HEK293 (cell line): ENCODE data around the gene MON2.
A peak's percentile ranks its signal among the peaks of the same experiment; 100 is the strongest.

Source experiments
- CTCF ChIA-PET: fragments of 350-600 bp; formaldehyde crosslinking; extraction: SDS; loops from one replicate; lab custom pipeline; 2021; ENCODE audit warnings: antibody characterized with exemption; lab: Yijun Ruan, JAX
- POLR2A ChIA-PET: fragments of 300-600 bp; formaldehyde crosslinking; extraction: SDS; loops from one replicate; lab custom pipeline; 2020; ENCODE audit warnings: antibody characterized with exemption, inconsistent platforms; lab: Yijun Ruan, JAX
- H3K27ac ChIP-seq: fragments of 200-500 bp; sonication (Bioruptor generic); 2 replicates; pipeline ENCODE4 v1.5.1; 2014; ENCODE audit warnings: low read depth, low read length, control low read depth, inconsistent platforms; ENCODE audit errors: extremely low read depth
- H3K36me3 ChIP-seq, 2 experiments: fragments of 200-500 bp in 1 of 2; sonication (Bioruptor generic) in 1 of 2; 1 replicate in 1 of 2; 2 replicates in 1 of 2; pipeline ENCODE4 v1.5.1; 2014 to 2017; ENCODE audit warnings: inconsistent platforms in 2 of 2, low read length in 2 of 2; ENCODE audit not compliant: control insufficient read depth in 2 of 2, insufficient read depth in 1 of 2
- H3K4me1 ChIP-seq: fragments of 200-500 bp; sonication (Bioruptor generic); 2 replicates; pipeline ENCODE4 v1.5.1; 2014; ENCODE audit warnings: mild to moderate bottlenecking, low read length, inconsistent platforms; ENCODE audit not compliant: control insufficient read depth, insufficient read depth
- H3K4me3 ChIP-seq: 2 replicates; pipeline ENCODE4 v1.5.1; 2011; ENCODE audit warnings: low read depth, mild to moderate bottlenecking, control low read depth, low read length, moderate library complexity
- H3K9me3 ChIP-seq: fragments of 200-500 bp; sonication (Bioruptor generic); 2 replicates; pipeline ENCODE4 v1.5.1; 2014; ENCODE audit warnings: low read depth, low read length, inconsistent platforms; ENCODE audit not compliant: control insufficient read depth, insufficient read depth
- PRDM10 ChIP-seq: fragments of 450-650 bp; formaldehyde crosslinking; IDR thresholded peaks from 2 replicates; pipeline ENCODE4 v1.5.1; 2016; ENCODE audit warnings: missing biosample characterization, missing genetic modification characterization
- RBAK ChIP-seq: fragments of 450-650 bp; formaldehyde crosslinking; IDR thresholded peaks from 2 replicates; pipeline ENCODE4 v1.5.1; 2016; ENCODE audit warnings: missing biosample characterization, missing genetic modification characterization
- SETDB1 ChIP-seq: IDR thresholded peaks from one replicate; pipeline ENCODE4 v1.6.1; 2017; ENCODE audit warnings: mild to moderate bottlenecking, low read length, moderate library complexity, mixed read lengths; ENCODE audit not compliant: insufficient read length
- ZBTB21 ChIP-seq: fragments of 450-650 bp; formaldehyde crosslinking; IDR thresholded peaks from 2 replicates; pipeline ENCODE4 v1.5.1; 2017; ENCODE audit warnings: missing biosample characterization, missing genetic modification characterization
- ZBTB44 ChIP-seq: fragments of 450-650 bp; IDR thresholded peaks from 2 replicates; pipeline ENCODE4 v1.5.1; 2018; ENCODE audit warnings: missing biosample characterization, mild to moderate bottlenecking, missing genetic modification characterization
- ZEB2 ChIP-seq: fragments of 450-650 bp; formaldehyde crosslinking; IDR thresholded peaks from 2 replicates; pipeline ENCODE4 v1.5.1; 2016; ENCODE audit warnings: missing biosample characterization, missing genetic modification characterization
- ZFP41 ChIP-seq: fragments of 450-650 bp; formaldehyde crosslinking; IDR thresholded peaks from 2 replicates; pipeline ENCODE4 v1.5.1; 2016; ENCODE audit warnings: missing biosample characterization, missing genetic modification characterization, borderline replicate concordance
- ZNF121 ChIP-seq: fragments of 450-650 bp; formaldehyde crosslinking; IDR thresholded peaks from 2 replicates; pipeline ENCODE4 v1.5.1; 2016; ENCODE audit warnings: missing biosample characterization, missing genetic modification characterization
- ZNF221 ChIP-seq: fragments of 450-650 bp; formaldehyde crosslinking; IDR thresholded peaks from 2 replicates; pipeline ENCODE4 v1.5.1; 2017; ENCODE audit warnings: missing biosample characterization, missing genetic modification characterization, borderline replicate concordance
- ZNF223 ChIP-seq: fragments of 450-650 bp; formaldehyde crosslinking; IDR thresholded peaks from 2 replicates; pipeline ENCODE4 v1.5.1; 2016; ENCODE audit warnings: missing biosample characterization, missing genetic modification characterization
- ZNF274 ChIP-seq, 2 experiments: fragments of 200-500 bp in 1 of 2; fragments of 450-650 bp in 1 of 2; sonication (Bioruptor generic) in 1 of 2; formaldehyde crosslinking in 1 of 2; IDR thresholded peaks; 2 replicates each; pipeline versions ENCODE4 v1.5.1 to v1.6.1; 2014 to 2016; ENCODE audit warnings: borderline replicate concordance in 1 of 2, inconsistent platforms in 1 of 2, low read length in 1 of 2, missing biosample characterization in 1 of 2, missing genetic modification characterization in 1 of 2
- ZNF354C ChIP-seq: fragments of 450-650 bp; formaldehyde crosslinking; IDR thresholded peaks from 2 replicates; pipeline ENCODE4 v1.5.1; 2016; ENCODE audit warnings: missing biosample characterization, missing genetic modification characterization, low read depth, borderline replicate concordance
- ZNF366 ChIP-seq: fragments of 450-650 bp; formaldehyde crosslinking; conservative IDR thresholded peaks from 2 replicates; pipeline ENCODE4 v1.5.1; 2016; ENCODE audit warnings: missing biosample characterization, missing genetic modification characterization
- ZNF37A ChIP-seq: fragments of 450-650 bp; IDR thresholded peaks from 2 replicates; pipeline ENCODE4 v1.5.1; 2018; ENCODE audit warnings: missing biosample characterization, missing genetic modification characterization
- ZNF423 ChIP-seq: fragments of 450-650 bp; formaldehyde crosslinking; IDR thresholded peaks from 2 replicates; pipeline ENCODE4 v1.5.1; 2016; ENCODE audit warnings: missing biosample characterization, missing genetic modification characterization
- ZNF555 ChIP-seq: fragments of 450-650 bp; formaldehyde crosslinking; conservative IDR thresholded peaks from 2 replicates; pipeline ENCODE4 v1.5.1; 2017; ENCODE audit warnings: missing biosample characterization, mild to moderate bottlenecking, missing genetic modification characterization, inconsistent platforms
- ZXDB ChIP-seq: fragments of 450-650 bp; formaldehyde crosslinking; IDR thresholded peaks from 2 replicates; pipeline ENCODE4 v1.5.1; 2016; ENCODE audit warnings: missing biosample characterization, missing genetic modification characterization
- TF ChIP-seq, protein P1 (sequence below): fragments of 450-650 bp; formaldehyde crosslinking; IDR thresholded peaks from 2 replicates; pipeline ENCODE4 v1.5.1; 2016; ENCODE audit warnings: missing biosample characterization, missing genetic modification characterization
- TF ChIP-seq, protein P2 (sequence below): fragments of 450-650 bp; formaldehyde crosslinking; IDR thresholded peaks from 2 replicates; pipeline ENCODE4 v1.5.1; 2016; ENCODE audit warnings: missing biosample characterization, missing genetic modification characterization
- TF ChIP-seq, protein P3 (sequence below): fragments of 450-650 bp; formaldehyde crosslinking; IDR thresholded peaks from 2 replicates; pipeline ENCODE4 v1.5.1; 2017; ENCODE audit warnings: missing biosample characterization, missing genetic modification characterization

MON2 gene

DNA sequence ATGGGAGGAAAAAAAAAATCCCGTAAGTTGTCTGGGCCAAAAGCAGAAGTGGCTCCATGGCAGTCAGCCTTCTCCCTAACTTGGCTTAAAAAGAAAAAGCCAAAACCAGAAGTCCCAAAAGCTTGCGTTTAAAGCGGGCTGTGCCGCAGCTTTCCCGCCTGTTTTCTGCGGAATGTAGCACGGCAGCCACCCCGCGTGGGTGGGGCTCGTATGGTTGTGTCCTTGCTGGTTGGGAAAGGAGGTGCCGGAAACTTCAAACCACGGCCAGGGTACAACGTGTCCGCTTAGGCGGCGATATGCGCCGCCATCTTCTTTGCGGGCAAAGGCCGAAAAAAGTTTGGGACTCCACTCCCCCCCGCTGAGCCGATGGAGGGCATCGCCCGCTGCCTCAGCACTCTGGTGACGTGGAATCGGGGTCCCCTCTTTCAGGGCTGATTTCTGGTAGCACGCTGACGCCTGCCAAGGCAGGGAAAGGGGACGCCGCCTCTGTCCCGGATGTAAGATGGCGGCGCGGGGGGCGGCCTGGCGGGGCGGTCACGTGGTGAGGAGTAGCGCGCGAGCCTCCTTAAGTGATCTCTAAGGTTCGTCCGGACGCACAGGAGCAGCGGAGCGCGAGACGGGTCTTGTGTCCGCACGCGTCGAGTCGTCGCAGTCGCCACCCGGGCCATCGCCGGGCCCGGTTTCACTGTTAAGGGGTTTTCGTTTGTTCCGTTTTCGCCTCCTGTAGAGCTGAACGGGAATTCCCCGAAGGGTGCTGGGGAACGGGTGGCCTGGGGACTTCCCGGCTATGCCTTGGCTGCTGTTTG, 135.8 kb downstream of the MON2 start (continued):
- TF ChIP-seq ZBTB44 (tag by site-specific recombination) (peak; percentile 9; the same call in 1 of the 2 replicates), ZEB2 (tag by site-specific recombination) (peak; percentile 93), RBAK (tag by site-specific recombination) (no peak)

DNA sequence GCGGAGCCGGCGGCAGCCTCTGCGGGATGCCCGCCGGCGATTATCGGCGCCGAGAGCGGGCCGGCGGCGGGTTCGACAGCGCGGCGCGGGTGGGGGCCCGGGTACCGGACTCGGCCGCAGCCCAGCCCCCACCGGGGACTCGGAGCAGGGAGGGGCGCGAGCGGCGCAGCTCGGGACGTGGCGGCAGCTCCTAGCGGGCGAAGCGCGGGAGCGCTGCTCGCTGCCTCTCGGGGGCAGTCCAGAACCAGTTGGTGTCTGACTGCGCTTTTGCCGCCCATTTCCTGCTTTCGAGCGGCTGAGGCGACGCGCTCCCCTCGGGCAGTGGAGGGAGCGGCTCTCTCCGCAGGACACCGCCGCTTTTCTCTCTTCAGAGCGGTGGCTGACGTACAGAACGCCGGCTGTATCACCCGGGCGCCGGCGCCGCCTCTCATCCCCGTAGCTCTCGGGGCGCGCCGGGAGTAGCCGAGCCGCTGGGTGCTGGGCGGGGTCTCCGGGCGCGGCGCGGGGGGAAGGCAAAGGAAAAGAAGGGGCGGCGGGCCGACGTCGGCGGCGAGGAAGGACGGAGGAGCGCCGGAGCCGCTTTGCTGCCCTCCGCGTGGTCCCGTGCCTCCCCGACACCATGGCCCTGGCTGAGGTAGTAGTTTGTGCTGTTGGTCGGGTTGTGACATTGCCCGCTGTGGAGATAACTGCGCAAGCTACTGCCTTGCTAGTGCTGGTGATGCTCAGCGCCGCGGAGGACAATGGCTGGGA, 136.6 kb downstream of the MON2 start:
- Histone ChIP-seq H3K4me1 (peaks cover 3% of the 10 kb centered on the region; the same call in 1 of the 2 replicates), H3K27ac (peak overlapping the region; percentile 92), H3K4me3 (peak overlapping the region; percentile 84), H3K9me3 (no peaks in the 10 kb centered on the region), H3K36me3 (no peaks in the 10 kb centered on the region)
- ChIA-PET CTCF (interaction anchor here (0.6 to 2.0 kb wide), 7 partner anchors 19 to 466 kb away, joined by 3 to 9 read pairs (median 3); no protein-coding TSS in a partner anchor), POLR2A (interaction anchor here (0.7 to 1.7 kb wide), 8 partner anchors 12 to 200 kb away, joined by 3 to 7 read pairs (median 4); partner anchors contain the start of gene MON2)
- no peak for TF ChIP-seq ZNF37A (tag by site-specific recombination)
- no peak for TF ChIP-seq ZEB2 (tag by site-specific recombination)
- TF ChIP-seq, protein P1, sequence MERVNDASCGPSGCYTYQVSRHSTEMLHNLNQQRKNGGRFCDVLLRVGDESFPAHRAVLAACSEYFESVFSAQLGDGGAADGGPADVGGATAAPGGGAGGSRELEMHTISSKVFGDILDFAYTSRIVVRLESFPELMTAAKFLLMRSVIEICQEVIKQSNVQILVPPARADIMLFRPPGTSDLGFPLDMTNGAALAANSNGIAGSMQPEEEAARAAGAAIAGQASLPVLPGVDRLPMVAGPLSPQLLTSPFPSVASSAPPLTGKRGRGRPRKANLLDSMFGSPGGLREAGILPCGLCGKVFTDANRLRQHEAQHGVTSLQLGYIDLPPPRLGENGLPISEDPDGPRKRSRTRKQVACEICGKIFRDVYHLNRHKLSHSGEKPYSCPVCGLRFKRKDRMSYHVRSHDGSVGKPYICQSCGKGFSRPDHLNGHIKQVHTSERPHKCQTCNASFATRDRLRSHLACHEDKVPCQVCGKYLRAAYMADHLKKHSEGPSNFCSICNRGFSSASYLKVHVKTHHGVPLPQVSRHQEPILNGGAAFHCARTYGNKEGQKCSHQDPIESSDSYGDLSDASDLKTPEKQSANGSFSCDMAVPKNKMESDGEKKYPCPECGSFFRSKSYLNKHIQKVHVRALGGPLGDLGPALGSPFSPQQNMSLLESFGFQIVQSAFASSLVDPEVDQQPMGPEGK (tag by site-specific recombination), result peak; percentile 54
- TF ChIP-seq ZNF121, result no peak
- TF ChIP-seq ZBTB21 (tag by site-specific recombination), result no peak
- TF ChIP-seq ZXDB (tag by site-specific recombination), result peak; percentile 43
- peak; percentile 58 for TF ChIP-seq ZNF423 (tag by site-specific recombination)
- TF ChIP-seq, protein P2, sequence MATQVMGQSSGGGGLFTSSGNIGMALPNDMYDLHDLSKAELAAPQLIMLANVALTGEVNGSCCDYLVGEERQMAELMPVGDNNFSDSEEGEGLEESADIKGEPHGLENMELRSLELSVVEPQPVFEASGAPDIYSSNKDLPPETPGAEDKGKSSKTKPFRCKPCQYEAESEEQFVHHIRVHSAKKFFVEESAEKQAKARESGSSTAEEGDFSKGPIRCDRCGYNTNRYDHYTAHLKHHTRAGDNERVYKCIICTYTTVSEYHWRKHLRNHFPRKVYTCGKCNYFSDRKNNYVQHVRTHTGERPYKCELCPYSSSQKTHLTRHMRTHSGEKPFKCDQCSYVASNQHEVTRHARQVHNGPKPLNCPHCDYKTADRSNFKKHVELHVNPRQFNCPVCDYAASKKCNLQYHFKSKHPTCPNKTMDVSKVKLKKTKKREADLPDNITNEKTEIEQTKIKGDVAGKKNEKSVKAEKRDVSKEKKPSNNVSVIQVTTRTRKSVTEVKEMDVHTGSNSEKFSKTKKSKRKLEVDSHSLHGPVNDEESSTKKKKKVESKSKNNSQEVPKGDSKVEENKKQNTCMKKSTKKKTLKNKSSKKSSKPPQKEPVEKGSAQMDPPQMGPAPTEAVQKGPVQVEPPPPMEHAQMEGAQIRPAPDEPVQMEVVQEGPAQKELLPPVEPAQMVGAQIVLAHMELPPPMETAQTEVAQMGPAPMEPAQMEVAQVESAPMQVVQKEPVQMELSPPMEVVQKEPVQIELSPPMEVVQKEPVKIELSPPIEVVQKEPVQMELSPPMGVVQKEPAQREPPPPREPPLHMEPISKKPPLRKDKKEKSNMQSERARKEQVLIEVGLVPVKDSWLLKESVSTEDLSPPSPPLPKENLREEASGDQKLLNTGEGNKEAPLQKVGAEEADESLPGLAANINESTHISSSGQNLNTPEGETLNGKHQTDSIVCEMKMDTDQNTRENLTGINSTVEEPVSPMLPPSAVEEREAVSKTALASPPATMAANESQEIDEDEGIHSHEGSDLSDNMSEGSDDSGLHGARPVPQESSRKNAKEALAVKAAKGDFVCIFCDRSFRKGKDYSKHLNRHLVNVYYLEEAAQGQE (tag by site-specific recombination), result no peak
- TF ChIP-seq SETDB1, result no peak
- no peak for TF ChIP-seq ZFP41 (tag by site-specific recombination)
- TF ChIP-seq ZNF366 (tag by site-specific recombination), result peak; percentile 32; the same call in 1 of the 2 replicates
- no peak for TF ChIP-seq ZNF354C (tag by site-specific recombination)
- no peak for TF ChIP-seq RBAK (tag by site-specific recombination)
- TF ChIP-seq ZNF223 (tag by site-specific recombination), result no peak
- TF ChIP-seq, protein P3, sequence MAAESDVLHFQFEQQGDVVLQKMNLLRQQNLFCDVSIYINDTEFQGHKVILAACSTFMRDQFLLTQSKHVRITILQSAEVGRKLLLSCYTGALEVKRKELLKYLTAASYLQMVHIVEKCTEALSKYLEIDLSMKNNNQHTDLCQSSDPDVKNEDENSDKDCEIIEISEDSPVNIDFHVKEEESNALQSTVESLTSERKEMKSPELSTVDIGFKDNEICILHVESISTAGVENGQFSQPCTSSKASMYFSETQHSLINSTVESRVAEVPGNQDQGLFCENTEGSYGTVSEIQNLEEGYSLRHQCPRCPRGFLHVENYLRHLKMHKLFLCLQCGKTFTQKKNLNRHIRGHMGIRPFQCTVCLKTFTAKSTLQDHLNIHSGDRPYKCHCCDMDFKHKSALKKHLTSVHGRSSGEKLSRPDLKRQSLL (tag by site-specific recombination), result 0 out of 2 replicates have a peak, but pooled peaks have one; percentile 37
- no peak for TF ChIP-seq ZNF555 (tag by site-specific recombination)
- TF ChIP-seq ZNF274 (IDR thresholded peaks at IDR 0.05; ENCODE audit: low read length), result no peak
- no peak for TF ChIP-seq ZNF274 (tag by site-specific recombination; IDR thresholded peaks at IDR 0.05; ENCODE audit: borderline replicate concordance)
- TF ChIP-seq PRDM10, result no peak
- TF ChIP-seq ZNF221 (tag by site-specific recombination), result no peak
